HEK293 (cell line): ENCODE results near the gene LGALS7.
A peak's percentile ranks its signal among the peaks of the same experiment; 100 is the strongest.
"Not testable (repeated sequence)": the region's sequence is repeated elsewhere in the genome, so short reads cannot be mapped to it uniquely, and the experiment has no call there.

ENCODE experiments used
- CTCF ChIA-PET: fragments of 350-600 bp; formaldehyde crosslinking; extraction: SDS; loops from one replicate; lab custom pipeline; 2021; ENCODE audit warnings: antibody characterized with exemption; lab: Yijun Ruan, JAX
- POLR2A ChIA-PET: fragments of 300-600 bp; formaldehyde crosslinking; extraction: SDS; loops from one replicate; lab custom pipeline; 2020; ENCODE audit warnings: antibody characterized with exemption, inconsistent platforms; lab: Yijun Ruan, JAX
- H3K27ac ChIP-seq: fragments of 200-500 bp; sonication (Bioruptor generic); 2 replicates; pipeline ENCODE4 v1.5.1; 2014; ENCODE audit warnings: low read depth, low read length, control low read depth, inconsistent platforms; ENCODE audit errors: extremely low read depth
- H3K36me3 ChIP-seq, 2 experiments: fragments of 200-500 bp in 1 of 2; sonication (Bioruptor generic) in 1 of 2; 1 replicate in 1 of 2; 2 replicates in 1 of 2; pipeline ENCODE4 v1.5.1; 2014 to 2017; ENCODE audit warnings: inconsistent platforms in 2 of 2, low read length in 2 of 2; ENCODE audit not compliant: control insufficient read depth in 2 of 2, insufficient read depth in 1 of 2
- H3K4me1 ChIP-seq: fragments of 200-500 bp; sonication (Bioruptor generic); 2 replicates; pipeline ENCODE4 v1.5.1; 2014; ENCODE audit warnings: mild to moderate bottlenecking, low read length, inconsistent platforms; ENCODE audit not compliant: control insufficient read depth, insufficient read depth
- H3K4me3 ChIP-seq: 2 replicates; pipeline ENCODE4 v1.5.1; 2011; ENCODE audit warnings: low read depth, mild to moderate bottlenecking, control low read depth, low read length, moderate library complexity
- H3K9me3 ChIP-seq: fragments of 200-500 bp; sonication (Bioruptor generic); 2 replicates; pipeline ENCODE4 v1.5.1; 2014; ENCODE audit warnings: low read depth, low read length, inconsistent platforms; ENCODE audit not compliant: control insufficient read depth, insufficient read depth
- BCL11B ChIP-seq: fragments of 450-650 bp; formaldehyde crosslinking; IDR thresholded peaks from 2 replicates; pipeline ENCODE4 v1.5.1; 2016; ENCODE audit warnings: low read depth, missing biosample characterization, missing genetic modification characterization
- GLI4 ChIP-seq: fragments of 450-650 bp; formaldehyde crosslinking; IDR thresholded peaks from 2 replicates; pipeline ENCODE4 v1.5.1; 2016; ENCODE audit warnings: missing biosample characterization, missing genetic modification characterization
- OVOL3 ChIP-seq: fragments of 450-650 bp; formaldehyde crosslinking; IDR thresholded peaks from 2 replicates; pipeline ENCODE4 v1.5.1; 2016; ENCODE audit warnings: missing biosample characterization, missing genetic modification characterization
- PRDM4 ChIP-seq: fragments of 450-650 bp; formaldehyde crosslinking; IDR thresholded peaks from 2 replicates; pipeline ENCODE4 v1.5.1; 2017; ENCODE audit warnings: missing biosample characterization, missing genetic modification characterization
- SP2 ChIP-seq: fragments of 450-650 bp; formaldehyde crosslinking; IDR thresholded peaks from 2 replicates; pipeline ENCODE4 v1.5.1; 2016; ENCODE audit warnings: missing biosample characterization, missing genetic modification characterization
- ZBTB1 ChIP-seq: fragments of 450-650 bp; formaldehyde crosslinking; IDR thresholded peaks from 2 replicates; pipeline ENCODE4 v1.5.1; 2016; ENCODE audit warnings: missing biosample characterization, missing genetic modification characterization
- ZBTB10 ChIP-seq: fragments of 450-650 bp; formaldehyde crosslinking; IDR thresholded peaks from 2 replicates; pipeline ENCODE4 v1.5.1; 2016; ENCODE audit warnings: missing biosample characterization, missing genetic modification characterization
- ZEB2 ChIP-seq: fragments of 450-650 bp; formaldehyde crosslinking; IDR thresholded peaks from 2 replicates; pipeline ENCODE4 v1.5.1; 2016; ENCODE audit warnings: missing biosample characterization, missing genetic modification characterization
- ZNF175 ChIP-seq: fragments of 450-650 bp; formaldehyde crosslinking; IDR thresholded peaks from 2 replicates; pipeline ENCODE4 v1.5.1; 2016; ENCODE audit warnings: missing biosample characterization, missing genetic modification characterization
- ZNF560 ChIP-seq: fragments of 450-650 bp; formaldehyde crosslinking; IDR thresholded peaks from 2 replicates; pipeline ENCODE4 v1.5.1; 2017; ENCODE audit warnings: missing biosample characterization, missing genetic modification characterization, borderline replicate concordance
- ZNF600 ChIP-seq: fragments of 450-650 bp; formaldehyde crosslinking; IDR thresholded peaks from 2 replicates; pipeline ENCODE4 v1.5.1; 2016; ENCODE audit warnings: missing biosample characterization, missing genetic modification characterization
- ZNF791 ChIP-seq: fragments of 450-650 bp; formaldehyde crosslinking; IDR thresholded peaks from 2 replicates; pipeline ENCODE4 v1.5.1; 2016; ENCODE audit warnings: missing biosample characterization, missing genetic modification characterization

The LGALS7 gene

GRCh38 chr19:38792250-38793111 lies 19.2 kb upstream of the LGALS7 start:
- Histone ChIP-seq H3K9me3 (no peaks in the 10 kb centered on the region), H3K4me1 (no peaks in the 10 kb centered on the region), H3K27ac (peak overlapping the region; percentile 9; the same call in 1 of the 2 replicates), H3K4me3 (no peak overlapping the region), H3K36me3 (no peaks in the 10 kb centered on the region; a peak in 1 of 3 replicates)
- ChIA-PET POLR2A (interaction anchor here (1.4 to 1.9 kb wide), 2 partner anchors 18 to 57 kb away, joined by 3 to 5 read pairs; no protein-coding TSS in a partner anchor), CTCF (interaction anchor here (0.6 to 1.2 kb wide), 3 partner anchors 16 to 167 kb away, joined by 3 read pairs; no protein-coding TSS in a partner anchor)
- no peak for TF ChIP-seq GLI4 (tag by site-specific recombination)
- TF ChIP-seq ZNF600 = 0 out of 2 replicates have a peak, but pooled peaks have one; percentile 24
- no peak for TF ChIP-seq ZEB2 (tag by site-specific recombination)
- no peak for TF ChIP-seq PRDM4
- no peak for TF ChIP-seq OVOL3 (tag by site-specific recombination)
- no peak for TF ChIP-seq ZBTB1 (tag by site-specific recombination)
- TF ChIP-seq ZNF560 (tag by site-specific recombination) = no peak
- TF ChIP-seq ZNF791 (tag by site-specific recombination) = no peak
- TF ChIP-seq ZNF175 (tag by site-specific recombination) = no peak
- TF ChIP-seq SP2 (tag by site-specific recombination) = peak; percentile 10; the same call in 1 of the 2 replicates
- TF ChIP-seq BCL11B (tag by site-specific recombination) = no peak
- TF ChIP-seq ZBTB10 (tag by site-specific recombination) = no peak

- H3K9me3 ChIP-seq, H3K36me3 ChIP-seq, H3K4me1 ChIP-seq, POLR2A ChIA-PET, H3K27ac ChIP-seq, H3K4me3 ChIP-seq: not testable (repeated sequence)
- CTCF ChIA-PET = interaction anchor here (0.7 kb wide), 1 partner anchor 142 kb away, joined by 3 read pairs; no protein-coding TSS in a partner anchor
Observed at GRCh38 chr19:38791451-38792064, 18.2 kb upstream of the LGALS7 start.

- H3K36me3 ChIP-seq, H3K4me1 ChIP-seq, H3K9me3 ChIP-seq, CTCF ChIA-PET, POLR2A ChIA-PET, H3K27ac ChIP-seq, H3K4me3 ChIP-seq: not testable (repeated sequence)
Observed at GRCh38 chr19:38790507-38791403, 17.4 kb upstream of the LGALS7 start.
